OCI-LY1 (cell line): ENCODE results near the gene ZFHX3.

ENCODE experiments used
- H2AFZ ChIP-seq: fragments of 200-600 bp; sonication (generic), shearing (Covaris generic); 2 replicates; pipeline ENCODE4 v1.6.0; 2014; ENCODE audit warnings: antibody characterized with exemption, mild to moderate bottlenecking, low read length
- H3F3A ChIP-seq: fragments of 200-600 bp; sonication (generic), shearing (Covaris generic); 2 replicates; pipeline ENCODE4 v1.6.0; 2014; ENCODE audit warnings: mild to moderate bottlenecking, antibody characterized with exemption, low read length, moderate library complexity; ENCODE audit not compliant: insufficient read depth
- H3K27ac ChIP-seq: fragments of 200-600 bp; sonication (generic); 2 replicates; pipeline ENCODE4 v1.5.1; 2014; ENCODE audit warnings: low read length, mixed run types, mild to moderate bottlenecking, low read depth; ENCODE audit not compliant: poor library complexity, severe bottlenecking
- H3K27me3 ChIP-seq: fragments of 200-600 bp; sonication (generic); 2 replicates; pipeline ENCODE4 v1.6.0; 2014; ENCODE audit warnings: antibody characterized with exemption, mild to moderate bottlenecking, low read length, moderate library complexity; ENCODE audit not compliant: insufficient read depth
- H3K36me3 ChIP-seq: fragments of 200-600 bp; sonication (generic); 2 replicates; pipeline ENCODE4 v1.6.1; 2014; ENCODE audit warnings: mild to moderate bottlenecking, antibody characterized with exemption, low read length, moderate library complexity, mixed read lengths; ENCODE audit not compliant: insufficient read depth
- H3K4me1 ChIP-seq: fragments of 200-600 bp; sonication (generic); 2 replicates; pipeline ENCODE4 v1.5.1; 2014; ENCODE audit warnings: mild to moderate bottlenecking, low read length, moderate library complexity; ENCODE audit not compliant: insufficient read depth, severe bottlenecking
- H3K4me2 ChIP-seq: fragments of 200-600 bp; sonication (generic), shearing (Covaris generic); 2 replicates; pipeline ENCODE4 v1.6.1; 2014; ENCODE audit warnings: low read length
- H3K4me3 ChIP-seq: fragments of 200-600 bp; sonication (generic); 2 replicates; pipeline ENCODE4 v1.5.1; 2014; ENCODE audit warnings: low read length, low read depth, mild to moderate bottlenecking, mixed read lengths; ENCODE audit not compliant: poor library complexity, severe bottlenecking
- H3K79me2 ChIP-seq: fragments of 200-600 bp; shearing (Covaris generic); 2 replicates; pipeline ENCODE4 v1.6.1; 2016; ENCODE audit warnings: mixed run types, low read length, mixed read lengths; ENCODE audit not compliant: insufficient read depth
- H3K9ac ChIP-seq: fragments of 200-600 bp; sonication (generic), shearing (Covaris generic); 2 replicates; pipeline ENCODE4 v1.6.1; 2014; ENCODE audit warnings: mild to moderate bottlenecking, low read length, mixed read lengths
- H3K9me2 ChIP-seq: fragments of 200-600 bp; sonication (generic), shearing (Covaris generic); 2 replicates; pipeline ENCODE4 v1.6.1; 2014; ENCODE audit warnings: low read depth, mild to moderate bottlenecking, low read length, mixed read lengths
- H3K9me3 ChIP-seq: fragments of 200-600 bp; shearing (Covaris generic); 2 replicates; pipeline ENCODE4 v1.6.1; 2014; ENCODE audit warnings: low read length, mixed read lengths
- H4K20me1 ChIP-seq: fragments of 200-600 bp; sonication (generic), shearing (Covaris generic); 2 replicates; pipeline ENCODE4 v1.6.0; 2016; ENCODE audit warnings: mild to moderate bottlenecking, low read length; ENCODE audit not compliant: insufficient read depth
- CTCF ChIP-seq: fragments of 200-600 bp; sonication (generic), shearing (Covaris generic); IDR thresholded peaks from 2 replicates; pipeline ENCODE4 v1.5.1; 2017; ENCODE audit warnings: mild to moderate bottlenecking, antibody characterized with exemption, low read length, moderate library complexity, mixed read lengths
- EZH2 ChIP-seq: fragments of 200-600 bp; sonication (generic), shearing (Covaris generic); IDR thresholded peaks from 2 replicates; pipeline ENCODE4 v1.8.0; 2017; ENCODE audit warnings: borderline replicate concordance, mixed run types, mild to moderate bottlenecking, antibody characterized with exemption, low read length, moderate library complexity, mixed read lengths

The ZFHX3 gene

GRCh38 chr16:72808754-72809153 lies 239.2 kb downstream of the ZFHX3 start:
- Histone ChIP-seq H4K20me1 (no peaks in the 10 kb centered on the region), H3K27ac (no peak overlapping the region), H3K27me3 (no peaks in the 10 kb centered on the region), H3K9me2 (no peaks in the 10 kb centered on the region), H3K4me1 (no peaks in the 10 kb centered on the region), H3K4me3 (no peak overlapping the region), H3K79me2 (no peaks in the 10 kb centered on the region), H3K9ac (no peak overlapping the region), H3F3A (no peaks in the 10 kb centered on the region), H3K36me3 (no peaks in the 10 kb centered on the region), H3K9me3 (no peaks in the 10 kb centered on the region), H3K4me2 (no peak overlapping the region), H2AFZ (no peak overlapping the region)
- TF ChIP-seq CTCF (no peak), EZH2 (no peak)

GRCh38 chr16:72807245-72807644 lies 240.7 kb downstream of the ZFHX3 start:
- H3K9ac ChIP-seq: no peak overlapping the region
- H2AFZ ChIP-seq: no peak overlapping the region
- no peak overlapping the region for H3K27ac ChIP-seq
- no peaks in the 10 kb centered on the region for H3K9me2 ChIP-seq
- no peaks in the 10 kb centered on the region for H4K20me1 ChIP-seq
- no peaks in the 10 kb centered on the region for H3K9me3 ChIP-seq
- H3K4me1 ChIP-seq: no peaks in the 10 kb centered on the region
- H3K79me2 ChIP-seq: no peaks in the 10 kb centered on the region
- no peaks in the 10 kb centered on the region for H3K36me3 ChIP-seq
- H3K4me2 ChIP-seq: no peak overlapping the region
- no peaks in the 10 kb centered on the region for H3K27me3 ChIP-seq
- no peaks in the 10 kb centered on the region for H3F3A ChIP-seq
- no peak overlapping the region for H3K4me3 ChIP-seq
- no peak for TF ChIP-seq EZH2
- no peak for TF ChIP-seq CTCF

- Histone ChIP-seq H3K9me2 (no peaks in the 10 kb centered on the region), H3F3A (no peaks in the 10 kb centered on the region), H3K27ac (no peak overlapping the region), H2AFZ (no peak overlapping the region), H3K4me1 (no peaks in the 10 kb centered on the region), H3K4me2 (no peak overlapping the region), H3K4me3 (no peak overlapping the region), H4K20me1 (no peaks in the 10 kb centered on the region), H3K36me3 (no peaks in the 10 kb centered on the region), H3K9me3 (no peaks in the 10 kb centered on the region), H3K79me2 (no peaks in the 10 kb centered on the region), H3K27me3 (no peaks in the 10 kb centered on the region), H3K9ac (no peak overlapping the region)
- TF ChIP-seq EZH2 (no peak), CTCF (no peak)
Measured at GRCh38 chr16:72805486-72805885, 242.4 kb downstream of the ZFHX3 start.
